Stimulated activated CD4-positive, alpha-beta T cell treated with anti-CD3 and anti-CD28 coated beads, Interleukin-4, amount 100 ng/mL, for 1 hour (primary cell): ENCODE results near the gene SSC5D.

Source experiments
- DNase-seq: peaks from one replicate; pipeline ENCODE4 v3.0.0-alpha.2; 2020

The SSC5D gene

GRCh38 chr19:55539090-55539984, 51.1 kb downstream of the SSC5D start:
- DNase-seq, result no peak

- no peak for DNase-seq
Measured at GRCh38 chr19:55540619-55541018, 52.4 kb downstream of the SSC5D start.

GRCh38 chr19:55541091-55541490, 52.9 kb downstream of the SSC5D start:
- DNase-seq, result no peak

GRCh38 chr19:55542292-55542855, 54.1 kb downstream of the SSC5D start:
- no peak for DNase-seq

- no peak for DNase-seq
Measured at GRCh38 chr19:55543567-55543966, 55.3 kb downstream of the SSC5D start.

GRCh38 chr19:55544014-55544413, 55.8 kb downstream of the SSC5D start:
- DNase-seq, result no peak

GRCh38 chr19:55544776-55545439, 56.7 kb downstream of the SSC5D start:
- DNase-seq, result no peak

GRCh38 chr19:55545443-55545842, 57.2 kb downstream of the SSC5D start, which contains the start of gene SBK3:
Gene SBK3 (minus strand): TSS chr19:55545543. CDS start chr19:55545543, 0 bp downstream.
- DNase-seq, result no peak

- no peak for DNase-seq
Measured at GRCh38 chr19:55546011-55546410, 57.8 kb downstream of the SSC5D start.

- no peak for DNase-seq
Measured at GRCh38 chr19:55546822-55547614, 58.8 kb downstream of the SSC5D start.

GRCh38 chr19:55549500-55550320, 61.5 kb downstream of the SSC5D start:
- no peak for DNase-seq

- no peak for DNase-seq
Measured at GRCh38 chr19:55550321-55550650, 62.0 kb downstream of the SSC5D start.

- DNase-seq, result no peak
Measured at GRCh38 chr19:55552206-55552605, 64.0 kb downstream of the SSC5D start.

GRCh38 chr19:55552620-55553019, 64.4 kb downstream of the SSC5D start:
- DNase-seq, result no peak

- DNase-seq, result no peak
Measured at GRCh38 chr19:55553217-55554182, 65.3 kb downstream of the SSC5D start.

GRCh38 chr19:55554302-55554701, 66.1 kb downstream of the SSC5D start:
- no peak for DNase-seq

- no peak for DNase-seq
Measured at GRCh38 chr19:55554741-55555152, 66.5 kb downstream of the SSC5D start.

GRCh38 chr19:55559684-55560083, 71.4 kb downstream of the SSC5D start:
- DNase-seq, result no peak

- no peak for DNase-seq
Measured at GRCh38 chr19:55563261-55563690, 75.0 kb downstream of the SSC5D start.

- no peak for DNase-seq
Measured at GRCh38 chr19:55566823-55567222, 78.6 kb downstream of the SSC5D start.
